ENCODE measurements around the gene TSPAN4. TPM values are rescaled to one million over a fixed set of nuclear protein-coding genes. Genes with fewer than 3 reads are reported as not detected.

TSPAN4 gene
- total and polyA plus RNA-seq, 9 of the 15 experiments (the other 6 are each of a cell fraction or from before 2014, with no cell fraction given): 0.07 to 31.0 (median 15.7) TPM

DNA sequence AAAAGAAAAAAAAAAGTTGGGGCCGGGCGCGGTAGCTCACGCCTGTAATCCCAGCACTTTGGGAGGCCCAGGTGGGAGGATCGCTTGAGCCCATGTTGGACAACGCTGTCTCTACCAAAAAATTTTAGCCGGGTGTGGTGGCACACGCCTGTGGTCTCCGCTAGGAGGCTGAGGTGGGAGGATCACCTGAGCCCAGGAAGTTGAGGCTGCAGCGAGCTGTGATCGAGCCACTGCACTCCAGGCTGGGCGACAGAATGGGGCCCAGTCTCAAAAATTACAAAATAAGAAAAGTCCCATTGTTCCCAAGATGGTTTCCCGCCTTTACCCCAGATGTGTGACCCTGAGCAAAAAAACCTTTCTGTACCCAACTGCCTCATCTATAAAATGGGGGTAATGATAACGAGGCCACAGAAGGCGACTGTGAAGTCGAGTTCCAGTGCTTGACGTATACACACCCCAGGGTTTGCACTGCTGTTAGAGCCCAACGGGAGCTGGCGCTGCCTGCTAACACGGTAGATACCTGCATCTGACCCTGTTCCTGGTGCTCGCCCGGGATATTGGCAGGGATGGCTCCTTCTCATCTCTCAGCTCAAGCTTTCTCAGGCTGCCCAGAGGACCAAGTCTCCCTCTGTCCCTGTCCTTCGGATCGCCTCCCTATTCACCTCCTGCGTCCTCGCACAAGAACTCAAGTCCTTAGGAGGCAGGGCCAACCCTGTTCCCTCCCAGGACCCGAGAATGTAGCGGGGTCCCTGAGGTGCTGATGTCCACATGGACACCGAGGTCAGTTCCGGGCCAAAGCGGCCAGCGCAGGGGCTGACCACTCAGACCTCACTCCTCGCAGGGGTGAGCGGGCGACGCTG, 34.0 kb upstream of the TSPAN4 start (continued):
- TF ChIP-seq ZEB2 (IDR thresholded peaks at IDR 0.05) (peak; percentile 58; the same call in 1 of the 2 replicates), CXXC5 (CRISPR knock-in tag; IDR thresholded peaks at IDR 0.05) (peak; percentile 39; the same call in 1 of the 2 replicates), CBX8 (IDR thresholded peaks at IDR 0.05; ENCODE audit: borderline replicate concordance, extremely low read depth, low read depth, low read length, poor library complexity, severe bottlenecking) (no peak), ADNP (tag; IDR thresholded peaks at IDR 0.05) (no peak), SAFB (IDR thresholded peaks at IDR 0.05; ENCODE audit: borderline replicate concordance, low read depth, low read length) (no peak), CCAR2 (IDR thresholded peaks at IDR 0.05; ENCODE audit: low read depth, low read length) (no peak), ZBTB12 (CRISPR knock-in tag; IDR thresholded peaks at IDR 0.05) (no peak), NELFE (IDR thresholded peaks at IDR 0.05; ENCODE audit: insufficient read depth, insufficient read length) (no peak), ZFP36 (IDR thresholded peaks at IDR 0.05; ENCODE audit: low read depth, low read length, partially characterized antibody) (no peak), MAFG (tag; conservative IDR thresholded peaks at IDR 0.05) (no peak), TRIM24 (IDR thresholded peaks at IDR 0.05) (no peak), ZBTB17 (CRISPR knock-in tag; IDR thresholded peaks at IDR 0.05) (no peak), MLX (CRISPR knock-in tag; conservative IDR thresholded peaks at IDR 0.05) (no peak)
- TF ChIP-seq, protein P1, sequence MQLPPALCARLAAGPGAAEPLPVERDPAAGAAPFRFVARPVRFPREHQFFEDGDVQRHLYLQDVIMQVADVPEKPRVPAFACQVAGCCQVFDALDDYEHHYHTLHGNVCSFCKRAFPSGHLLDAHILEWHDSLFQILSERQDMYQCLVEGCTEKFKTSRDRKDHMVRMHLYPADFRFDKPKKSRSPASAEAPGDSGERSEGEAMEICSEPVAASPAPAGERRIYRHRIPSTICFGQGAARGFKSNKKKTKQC (CRISPR knock-in tag; IDR thresholded peaks at IDR 0.05): no peak
- TF ChIP-seq, protein P2, sequence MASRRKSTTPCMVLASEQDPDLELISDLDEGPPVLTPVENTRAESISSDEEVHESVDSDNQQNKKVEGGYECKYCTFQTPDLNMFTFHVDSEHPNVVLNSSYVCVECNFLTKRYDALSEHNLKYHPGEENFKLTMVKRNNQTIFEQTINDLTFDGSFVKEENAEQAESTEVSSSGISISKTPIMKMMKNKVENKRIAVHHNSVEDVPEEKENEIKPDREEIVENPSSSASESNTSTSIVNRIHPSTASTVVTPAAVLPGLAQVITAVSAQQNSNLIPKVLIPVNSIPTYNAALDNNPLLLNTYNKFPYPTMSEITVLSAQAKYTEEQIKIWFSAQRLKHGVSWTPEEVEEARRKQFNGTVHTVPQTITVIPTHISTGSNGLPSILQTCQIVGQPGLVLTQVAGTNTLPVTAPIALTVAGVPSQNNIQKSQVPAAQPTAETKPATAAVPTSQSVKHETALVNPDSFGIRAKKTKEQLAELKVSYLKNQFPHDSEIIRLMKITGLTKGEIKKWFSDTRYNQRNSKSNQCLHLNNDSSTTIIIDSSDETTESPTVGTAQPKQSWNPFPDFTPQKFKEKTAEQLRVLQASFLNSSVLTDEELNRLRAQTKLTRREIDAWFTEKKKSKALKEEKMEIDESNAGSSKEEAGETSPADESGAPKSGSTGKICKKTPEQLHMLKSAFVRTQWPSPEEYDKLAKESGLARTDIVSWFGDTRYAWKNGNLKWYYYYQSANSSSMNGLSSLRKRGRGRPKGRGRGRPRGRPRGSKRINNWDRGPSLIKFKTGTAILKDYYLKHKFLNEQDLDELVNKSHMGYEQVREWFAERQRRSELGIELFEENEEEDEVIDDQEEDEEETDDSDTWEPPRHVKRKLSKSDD (conservative IDR thresholded peaks at IDR 0.05; ENCODE audit: low read length): no peak
- TF ChIP-seq, protein P3, sequence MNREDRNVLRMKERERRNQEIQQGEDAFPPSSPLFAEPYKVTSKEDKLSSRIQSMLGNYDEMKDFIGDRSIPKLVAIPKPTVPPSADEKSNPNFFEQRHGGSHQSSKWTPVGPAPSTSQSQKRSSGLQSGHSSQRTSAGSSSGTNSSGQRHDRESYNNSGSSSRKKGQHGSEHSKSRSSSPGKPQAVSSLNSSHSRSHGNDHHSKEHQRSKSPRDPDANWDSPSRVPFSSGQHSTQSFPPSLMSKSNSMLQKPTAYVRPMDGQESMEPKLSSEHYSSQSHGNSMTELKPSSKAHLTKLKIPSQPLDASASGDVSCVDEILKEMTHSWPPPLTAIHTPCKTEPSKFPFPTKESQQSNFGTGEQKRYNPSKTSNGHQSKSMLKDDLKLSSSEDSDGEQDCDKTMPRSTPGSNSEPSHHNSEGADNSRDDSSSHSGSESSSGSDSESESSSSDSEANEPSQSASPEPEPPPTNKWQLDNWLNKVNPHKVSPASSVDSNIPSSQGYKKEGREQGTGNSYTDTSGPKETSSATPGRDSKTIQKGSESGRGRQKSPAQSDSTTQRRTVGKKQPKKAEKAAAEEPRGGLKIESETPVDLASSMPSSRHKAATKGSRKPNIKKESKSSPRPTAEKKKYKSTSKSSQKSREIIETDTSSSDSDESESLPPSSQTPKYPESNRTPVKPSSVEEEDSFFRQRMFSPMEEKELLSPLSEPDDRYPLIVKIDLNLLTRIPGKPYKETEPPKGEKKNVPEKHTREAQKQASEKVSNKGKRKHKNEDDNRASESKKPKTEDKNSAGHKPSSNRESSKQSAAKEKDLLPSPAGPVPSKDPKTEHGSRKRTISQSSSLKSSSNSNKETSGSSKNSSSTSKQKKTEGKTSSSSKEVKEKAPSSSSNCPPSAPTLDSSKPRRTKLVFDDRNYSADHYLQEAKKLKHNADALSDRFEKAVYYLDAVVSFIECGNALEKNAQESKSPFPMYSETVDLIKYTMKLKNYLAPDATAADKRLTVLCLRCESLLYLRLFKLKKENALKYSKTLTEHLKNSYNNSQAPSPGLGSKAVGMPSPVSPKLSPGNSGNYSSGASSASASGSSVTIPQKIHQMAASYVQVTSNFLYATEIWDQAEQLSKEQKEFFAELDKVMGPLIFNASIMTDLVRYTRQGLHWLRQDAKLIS (CRISPR knock-in tag; IDR thresholded peaks at IDR 0.05): no peak

All from K562 (cell line).